ENCODE measurements around the gene GAMT.

The GAMT gene

GRCh38 chr19:1392939-1393530 is 8.3 kb downstream of the GAMT start:
- in situ Hi-C loops (cut with HindIII; ENCODE audit: low pct_ligation_motif_present, low pct_unique_long_range_greater_than_20kb, low sequenced_read_pairs): no loop called here
- no peak for DNase-seq

- in situ Hi-C loops (cut with HindIII; ENCODE audit: low pct_ligation_motif_present, low pct_unique_long_range_greater_than_20kb, low sequenced_read_pairs): no loop called here
- no peak for DNase-seq
These were observed 8.9 kb downstream of the GAMT start for GRCh38 chr19:1392407-1392806.

GRCh38 chr19:1390890-1391423 is 10.4 kb downstream of the GAMT start:
- in situ Hi-C loops (cut with HindIII; ENCODE audit: low pct_ligation_motif_present, low pct_unique_long_range_greater_than_20kb, low sequenced_read_pairs): no loop called here
- no peak for DNase-seq

- DNase-seq: no peak
- in situ Hi-C loops (cut with HindIII; ENCODE audit: low pct_ligation_motif_present, low pct_unique_long_range_greater_than_20kb, low sequenced_read_pairs): no loop called here
These were observed 12.1 kb downstream of the GAMT start for GRCh38 chr19:1389033-1389940.

GRCh38 chr19:1388637-1389026 is 12.7 kb downstream of the GAMT start:
- DNase-seq: no peak

GRCh38 chr19:1387684-1388636 is 13.4 kb downstream of the GAMT start:
- in situ Hi-C loops (cut with HindIII; ENCODE audit: low pct_ligation_motif_present, low pct_unique_long_range_greater_than_20kb, low sequenced_read_pairs): no loop called here
- DNase-seq: no peak

More at GRCh38 chr19:1388637-1389026, 12.7 kb downstream of the GAMT start:
- in situ Hi-C loops (cut with HindIII; ENCODE audit: low pct_ligation_motif_present, low pct_unique_long_range_greater_than_20kb, low sequenced_read_pairs): no loop called here

- in situ Hi-C loops (cut with HindIII; ENCODE audit: low pct_ligation_motif_present, low pct_unique_long_range_greater_than_20kb, low sequenced_read_pairs): no loop called here
These were observed 14.2 kb downstream of the GAMT start for GRCh38 chr19:1386945-1387683.

GRCh38 chr19:1385816-1386215 is 15.5 kb downstream of the GAMT start:
- in situ Hi-C loops (cut with HindIII; ENCODE audit: low pct_ligation_motif_present, low pct_unique_long_range_greater_than_20kb, low sequenced_read_pairs): no loop called here
- DNase-seq: no peak

More at GRCh38 chr19:1386945-1387683, 14.2 kb downstream of the GAMT start:
- no peak for DNase-seq

GRCh38 chr19:1384478-1385110 is 16.7 kb downstream of the GAMT start:
- in situ Hi-C loops (cut with HindIII; ENCODE audit: low pct_ligation_motif_present, low pct_unique_long_range_greater_than_20kb, low sequenced_read_pairs): no loop called here
- DNase-seq: no peak

- in situ Hi-C loops (cut with HindIII; ENCODE audit: low pct_ligation_motif_present, low pct_unique_long_range_greater_than_20kb, low sequenced_read_pairs): no loop called here
- no peak for DNase-seq
These were observed 17.3 kb downstream of the GAMT start for GRCh38 chr19:1384085-1384462.

GRCh38 chr19:1383312-1384084 is 17.8 kb downstream of the GAMT start, which contains the start of gene NDUFS7:
Gene NDUFS7, plus strand, starts transcription at chr19:1383907. Its CDS starts 20 bp downstream, at chr19:1383927.
- in situ Hi-C loops (cut with HindIII; ENCODE audit: low pct_ligation_motif_present, low pct_unique_long_range_greater_than_20kb, low sequenced_read_pairs): no loop called here
- DNase-seq: peak; percentile 85

GRCh38 chr19:1383017-1383311 is 18.4 kb downstream of the GAMT start:
- in situ Hi-C loops (cut with HindIII; ENCODE audit: low pct_ligation_motif_present, low pct_unique_long_range_greater_than_20kb, low sequenced_read_pairs): no loop called here
- DNase-seq: no peak

GRCh38 chr19:1382250-1382649 is 19.1 kb downstream of the GAMT start:
- DNase-seq: no peak
- in situ Hi-C loops (cut with HindIII; ENCODE audit: low pct_ligation_motif_present, low pct_unique_long_range_greater_than_20kb, low sequenced_read_pairs): no loop called here

GRCh38 chr19:1379961-1380489 is 21.3 kb downstream of the GAMT start:
- no peak for DNase-seq
- in situ Hi-C loops (cut with HindIII; ENCODE audit: low pct_ligation_motif_present, low pct_unique_long_range_greater_than_20kb, low sequenced_read_pairs): no loop called here

GRCh38 chr19:1379126-1379905 is 22.0 kb downstream of the GAMT start:
- DNase-seq: no peak
- in situ Hi-C loops (cut with HindIII; ENCODE audit: low pct_ligation_motif_present, low pct_unique_long_range_greater_than_20kb, low sequenced_read_pairs): no loop called here

Measured in ACHN (cell line).